ENCODE results near the gene GSK3A.
A peak's percentile ranks its signal among the peaks of the same experiment; 100 is the strongest.

Gene GSK3A

GRCh38 chr19:42199440-42200115 is 42.8 kb downstream of the GSK3A start:
- DNase-seq (ENCODE audit: low spot score) = no peak

- no peak for DNase-seq (ENCODE audit: low spot score)
Measured at GRCh38 chr19:42198676-42199439, 43.5 kb downstream of the GSK3A start.

GRCh38 chr19:42197375-42197817 is 45.0 kb downstream of the GSK3A start:
- DNase-seq (ENCODE audit: low spot score) = no peak

- DNase-seq (ENCODE audit: low spot score) = no peak
Measured at GRCh38 chr19:42196011-42197001, 46.1 kb downstream of the GSK3A start.

GRCh38 chr19:42193706-42194105 is 48.7 kb downstream of the GSK3A start:
- no peak for DNase-seq (ENCODE audit: low spot score)

GRCh38 chr19:42193294-42193693 is 49.1 kb downstream of the GSK3A start:
- no peak for DNase-seq (ENCODE audit: low spot score)

GRCh38 chr19:42191855-42192254 is 50.5 kb downstream of the GSK3A start:
- DNase-seq (ENCODE audit: low spot score) = no peak

- no peak for DNase-seq (ENCODE audit: low spot score)
Measured at GRCh38 chr19:42191330-42191729, 51.1 kb downstream of the GSK3A start.

GRCh38 chr19:42189133-42189532 is 53.3 kb downstream of the GSK3A start:
- no peak for DNase-seq (ENCODE audit: low spot score)

- no peak for DNase-seq (ENCODE audit: low spot score)
Measured at GRCh38 chr19:42188665-42189064, 53.7 kb downstream of the GSK3A start.

GRCh38 chr19:42185277-42185676 is 57.1 kb downstream of the GSK3A start:
- peak; percentile 29 for DNase-seq (ENCODE audit: low spot score)

- peak; percentile 93 for DNase-seq (ENCODE audit: low spot score)
Measured at GRCh38 chr19:42184401-42184861, 58.0 kb downstream of the GSK3A start.

Data from GM03348 (cell line).